GM12873 (cell line): ENCODE data around the gene NDUFA6.

Experiments
- CTCF ChIP-seq: IDR thresholded peaks from 2 replicates; pipeline ENCODE4 v1.5.1; 2012; ENCODE audit warnings: low read depth, mild to moderate bottlenecking, moderate library complexity, low read length, control low read depth; ENCODE audit not compliant: insufficient read depth; ENCODE audit errors: missing control alignments

The NDUFA6 gene

DNA sequence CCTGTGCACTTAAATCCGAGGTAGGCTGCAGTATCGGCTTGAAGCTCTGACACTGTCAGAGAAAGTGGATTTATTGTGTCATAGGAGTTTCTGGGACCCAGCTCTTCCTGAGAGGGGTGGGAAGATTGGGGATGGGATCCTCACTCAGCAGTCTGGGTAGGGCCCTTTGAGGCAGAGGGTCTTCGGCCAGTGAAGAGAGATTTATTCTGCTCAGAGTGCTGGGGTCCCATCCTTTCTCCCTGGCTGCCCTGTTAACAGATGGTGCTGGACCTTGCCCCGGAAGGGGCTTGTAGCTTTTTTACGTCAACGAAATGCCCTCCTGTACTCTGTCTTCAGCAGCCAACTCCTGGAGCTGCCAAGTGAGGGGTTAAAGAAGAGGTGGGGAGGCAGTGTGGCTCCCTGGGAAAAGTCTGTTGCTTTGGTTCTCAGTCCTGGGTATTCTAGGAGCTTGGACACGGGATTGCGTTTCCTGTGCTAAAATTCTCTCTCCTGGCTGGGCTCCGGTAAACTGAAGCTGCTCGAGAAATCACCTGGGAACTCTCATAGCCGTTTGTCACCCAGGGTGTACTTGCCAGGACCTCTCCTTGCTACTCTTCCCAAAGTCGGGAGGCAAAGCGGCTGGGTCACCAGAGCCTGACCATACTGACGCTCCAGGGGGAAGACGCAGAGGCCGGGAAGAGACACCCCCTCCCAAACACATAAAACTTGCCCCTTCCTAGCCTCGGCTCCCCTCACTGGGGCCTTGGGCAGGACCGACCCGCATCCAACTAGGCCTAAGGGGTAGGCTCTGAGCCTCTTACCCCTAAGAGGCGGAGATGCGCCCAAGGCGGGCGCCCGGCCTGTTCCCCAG, 11.9 kb downstream of the NDUFA6 start:
- TF ChIP-seq CTCF, result no peak

DNA sequence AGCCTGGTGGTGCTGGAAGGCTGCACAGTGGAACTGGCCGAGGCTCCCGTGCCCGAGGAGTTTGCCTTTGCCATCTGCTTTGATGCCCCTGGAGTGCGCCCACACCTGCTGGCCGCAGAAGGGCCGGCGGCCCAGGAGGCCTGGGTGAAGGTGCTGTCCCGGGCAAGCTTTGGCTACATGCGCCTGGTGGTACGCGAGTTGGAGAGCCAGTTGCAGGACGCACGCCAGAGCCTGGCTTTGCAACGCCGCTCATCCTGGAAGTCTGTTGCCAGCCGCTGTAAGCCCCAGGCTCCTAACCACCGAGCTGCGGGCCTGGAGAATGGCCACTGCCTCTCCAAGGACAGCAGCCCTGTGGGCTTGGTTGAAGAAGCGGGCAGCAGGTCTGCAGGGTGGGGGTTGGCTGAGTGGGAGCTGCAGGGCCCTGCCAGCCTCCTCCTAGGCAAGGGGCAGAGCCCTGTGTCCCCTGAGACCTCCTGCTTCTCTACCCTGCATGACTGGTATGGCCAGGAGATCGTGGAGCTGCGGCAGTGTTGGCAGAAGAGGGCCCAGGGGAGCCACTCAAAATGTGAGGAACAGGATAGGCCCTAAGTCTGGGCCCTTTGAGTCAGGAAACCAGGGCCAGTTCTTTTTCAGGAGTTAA, 13.0 kb downstream of the NDUFA6 start:
- TF ChIP-seq CTCF, result no peak

DNA sequence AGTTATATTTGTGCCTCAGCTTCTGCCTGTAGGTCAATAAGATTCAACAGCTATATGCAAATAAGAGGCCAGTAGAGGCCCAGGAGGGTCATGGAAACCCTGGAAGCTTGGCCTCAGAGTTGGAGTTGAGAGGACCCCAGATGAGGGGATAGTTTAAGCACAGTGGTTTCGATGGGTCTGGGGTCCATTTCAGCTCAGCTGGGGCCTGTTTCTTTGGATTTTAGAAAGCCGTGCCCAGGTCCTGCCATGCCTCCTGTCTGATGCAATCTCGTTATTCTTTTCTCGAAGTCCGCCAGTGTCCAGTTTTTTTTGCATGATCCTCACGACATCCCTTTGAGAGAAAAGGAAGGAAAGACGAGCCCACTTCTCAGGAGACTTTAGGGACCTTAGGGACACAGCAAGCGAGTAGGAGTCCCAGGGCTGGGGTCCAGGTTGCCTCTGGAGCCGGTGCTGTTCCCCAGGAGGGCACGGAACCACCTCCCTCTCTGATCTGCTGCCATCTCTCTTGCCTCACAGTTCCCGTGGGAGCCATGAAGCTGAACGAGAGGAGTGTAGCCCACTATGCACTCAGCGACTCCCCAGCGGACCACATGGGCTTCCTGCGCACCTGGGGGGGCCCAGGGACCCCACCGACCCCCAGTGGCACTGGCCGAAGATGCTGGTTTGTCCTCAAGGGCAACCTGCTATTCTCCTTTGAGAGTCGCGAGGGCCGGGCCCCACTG, 13.6 kb downstream of the NDUFA6 start:
- no peak for TF ChIP-seq CTCF

- no peak for TF ChIP-seq CTCF
These were observed 15.5 kb downstream of the NDUFA6 start for GRCh38 chr22:42074846-42075676.

GRCh38 chr22:42074132-42074811, 16.3 kb downstream of the NDUFA6 start, which contains the start of gene PHETA2:
Gene PHETA2, plus strand, starts transcription at chr22:42074248. Its CDS starts 3,046 bp downstream, at chr22:42077294.
- peak; percentile 37 for TF ChIP-seq CTCF

- no peak for TF ChIP-seq CTCF
These were observed 16.9 kb downstream of the NDUFA6 start for GRCh38 chr22:42073621-42074041.
